Effector memory CD8-positive, alpha-beta T cell (primary cell): ENCODE measurements around the gene EEF1AKMT4.
"Not testable (repeated sequence)": the region's sequence is repeated elsewhere in the genome, so short reads cannot be mapped to it uniquely, and the experiment has no call there.

Experiments
- ATAC-seq: fragments of 150-1000 bp; cut with Tn5 transposase; replicated peaks from 2 replicates; pipeline ENCODE4 v1.10.0; 2021; ENCODE audit warnings: mild to moderate bottlenecking, moderate library complexity
- DNase-seq, 3 experiments: peaks; one replicate each; pipeline ENCODE4 v3.0.0; 2021
- H3K27ac Mint-ChIP-seq, 2 donors: one replicate each; pipeline ENCODE4 v1.8.0; 2022; ENCODE audit warnings: mild to moderate bottlenecking in 2 of 2, mixed read lengths in 2 of 2, moderate library complexity in 2 of 2
- H3K27me3 Mint-ChIP-seq, 2 donors: one replicate each; pipeline ENCODE4 v1.8.0; 2022; ENCODE audit warnings: mixed read lengths in 2 of 2
- H3K36me3 Mint-ChIP-seq: one replicate; pipeline ENCODE4 v1.8.0; 2022; ENCODE audit warnings: mild to moderate bottlenecking, moderate library complexity, mixed read lengths; ENCODE audit not compliant: insufficient read depth
- H3K4me1 Mint-ChIP-seq, 2 donors: one replicate each; pipeline ENCODE4 v1.8.0; 2022; ENCODE audit warnings: low read depth in 2 of 2, mixed read lengths in 2 of 2
- H3K4me3 Mint-ChIP-seq, 2 donors: one replicate each; pipeline ENCODE4 v1.8.0; 2022; ENCODE audit warnings: mild to moderate bottlenecking in 2 of 2, mixed read lengths in 2 of 2, moderate library complexity in 2 of 2
- H3K9me3 Mint-ChIP-seq, 2 donors: one replicate each; pipeline ENCODE4 v1.8.0; 2022; ENCODE audit warnings: mixed read lengths in 2 of 2

EEF1AKMT4 gene

DNA sequence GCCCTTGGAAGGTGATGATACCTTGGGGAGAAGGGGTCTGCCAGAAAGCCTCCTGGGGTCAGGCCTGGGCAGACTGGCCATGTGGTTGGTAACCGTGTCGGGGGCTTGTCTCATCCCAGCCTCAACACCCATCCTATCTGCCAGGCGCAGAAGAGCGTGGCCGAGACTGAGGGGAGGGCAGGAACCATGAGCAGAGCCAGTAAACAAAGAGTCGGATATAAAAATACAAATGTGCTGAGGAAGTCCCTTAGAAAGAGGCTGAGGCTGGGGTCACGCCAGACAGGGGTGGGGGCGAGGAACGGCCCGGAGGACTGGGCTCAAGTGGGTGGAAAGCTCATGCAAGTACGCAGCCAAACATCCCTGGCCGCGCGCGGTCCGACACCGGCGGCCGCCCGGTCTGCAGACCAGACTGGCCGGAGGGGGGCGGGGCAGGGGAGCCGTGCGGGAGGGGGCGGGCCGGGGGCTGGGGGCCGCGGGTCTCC lies 10.0 kb downstream of the EEF1AKMT4 start:
- peaks cover 12% of the 10 kb centered on the region for H3K36me3 Mint-ChIP-seq
- no peaks in the 10 kb centered on the region for H3K9me3 Mint-ChIP-seq
- H3K4me1 Mint-ChIP-seq, result peaks cover 20% of the 10 kb centered on the region in 2 donors
- DNase-seq (no peak), ATAC-seq (no peak)
- H3K27ac Mint-ChIP-seq, result no peak overlapping the region
- peak overlapping the region; percentile 63 to 80 for H3K4me3 Mint-ChIP-seq
- H3K27me3 Mint-ChIP-seq, result no peaks in the 10 kb centered on the region

- Mint-ChIP-seq H3K36me3 (peaks cover 12% of the 10 kb centered on the region), H3K4me1 (peaks cover 20% of the 10 kb centered on the region in 2 donors), H3K27me3 (no peaks in the 10 kb centered on the region), H3K9me3 (no peaks in the 10 kb centered on the region), H3K27ac (peak overlapping the region in 1 of 2 donors; percentile 51), H3K4me3 (peak overlapping the region; percentile 75)
- ATAC-seq, result peak; percentile 62
- DNase-seq, result peak; percentile 33 to 45 (median 44)
Measured at GRCh38 chr3:184259878-184260723, 10.6 kb downstream of the EEF1AKMT4 start.

DNA sequence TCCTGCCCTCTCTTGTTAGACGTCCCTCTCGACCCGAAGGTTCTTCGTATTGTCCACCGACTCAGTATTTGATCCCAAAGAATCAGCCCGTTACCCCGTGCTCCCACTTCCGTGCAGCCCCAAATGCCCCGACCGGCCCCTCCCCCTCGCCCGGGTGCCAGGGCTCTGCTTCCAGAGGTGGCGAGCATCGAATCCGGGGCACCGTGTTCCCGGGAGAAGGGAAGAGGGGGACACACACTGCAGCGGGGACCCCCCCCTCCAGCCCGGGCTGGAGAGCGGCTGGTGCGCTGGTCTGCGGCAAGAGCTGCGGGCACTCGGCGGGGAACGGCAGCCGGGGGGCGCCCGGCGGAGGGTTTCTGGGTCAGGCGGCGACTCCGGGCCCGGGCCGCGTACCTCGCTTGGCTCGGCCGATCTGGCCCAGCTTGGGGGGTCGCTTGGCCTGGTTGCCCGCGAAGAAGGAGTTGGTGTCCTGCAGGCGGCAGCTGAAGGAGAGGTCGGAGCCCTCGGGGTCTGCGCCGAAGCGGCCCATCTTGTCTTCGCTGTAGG lies 11.3 kb downstream of the EEF1AKMT4 start:
- no peaks in the 10 kb centered on the region for H3K9me3 Mint-ChIP-seq
- H3K27ac Mint-ChIP-seq, result peak overlapping the region in 1 of 2 donors; percentile 51
- no peaks in the 10 kb centered on the region for H3K27me3 Mint-ChIP-seq
- H3K4me1 Mint-ChIP-seq, result peaks cover 20% of the 10 kb centered on the region in 2 donors
- peaks cover 12% of the 10 kb centered on the region for H3K36me3 Mint-ChIP-seq
- no peak for ATAC-seq
- peak in 1 of 3 experiments; percentile 16 for DNase-seq
- H3K4me3 Mint-ChIP-seq, result peak overlapping the region; percentile 75

DNA sequence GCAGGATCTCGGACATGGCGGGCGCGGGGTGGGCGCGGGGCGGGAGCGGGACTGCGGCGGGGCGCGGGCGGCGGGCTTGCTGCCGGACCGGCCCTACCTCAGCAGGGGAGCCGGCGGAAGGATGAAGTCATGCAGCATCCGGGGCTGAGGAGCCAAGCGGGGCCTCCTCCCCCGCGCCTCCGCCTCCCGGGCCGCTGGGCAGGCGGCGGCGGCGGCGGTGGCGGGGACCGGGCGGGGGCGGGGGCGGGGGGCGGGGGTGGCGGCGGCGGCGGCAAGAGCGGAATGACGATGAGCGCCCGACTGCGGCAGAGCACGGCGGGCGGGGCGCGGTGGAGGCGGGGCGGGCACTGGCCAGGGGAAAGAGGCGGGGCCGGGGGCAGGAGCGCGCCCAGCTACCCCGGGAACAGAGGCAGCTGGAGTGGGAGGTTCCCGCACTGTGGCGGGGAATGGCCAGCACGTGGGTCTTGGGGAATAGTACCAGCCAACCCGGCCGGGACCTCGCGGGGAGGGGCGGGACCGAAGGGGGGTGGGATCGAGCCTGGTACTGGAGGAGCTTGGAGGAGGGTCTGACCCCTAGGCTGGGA lies 11.9 kb downstream of the EEF1AKMT4 start, which contains the start of gene CAMK2N2:
Gene CAMK2N2 (minus strand): TSS at position 284 of the 584 bp plus-strand sequence. CDS start 268 bp downstream, at position 16.
- Mint-ChIP-seq H3K27me3 (peaks cover 0 to 4% of the 10 kb centered on the region in 2 donors), H3K36me3 (peaks cover 11% of the 10 kb centered on the region), H3K9me3 (no peaks in the 10 kb centered on the region), H3K27ac (peak within 1 kb of the TSS; percentile 5 to 51), H3K4me3 (peak within 1 kb of the TSS; percentile 75), H3K4me1 (peaks cover 20% of the 10 kb centered on the region in 2 donors)
- DNase-seq, result peak; percentile 28 to 52 (median 36)
- ATAC-seq, result peak; percentile 67

- Mint-ChIP-seq H3K4me3 (peak overlapping the region; percentile 75), H3K4me1 (peaks cover 20% of the 10 kb centered on the region in 2 donors), H3K9me3 (no peaks in the 10 kb centered on the region), H3K27me3 (peaks cover 2 to 11% of the 10 kb centered on the region in 2 donors), H3K27ac (peak overlapping the region in 1 of 2 donors; percentile 5), H3K36me3 (peaks cover 7% of the 10 kb centered on the region)
- DNase-seq, result peak in 2 of 3 experiments; percentile 9 to 13
- peak; percentile 16 for ATAC-seq
Measured at GRCh38 chr3:184261854-184262763, 12.6 kb downstream of the EEF1AKMT4 start.

GRCh38 chr3:184262764-184263179 lies 13.3 kb downstream of the EEF1AKMT4 start:
- Mint-ChIP-seq H3K27me3 (peaks cover 9 to 17% of the 10 kb centered on the region in 2 donors), H3K36me3 (peaks cover 7% of the 10 kb centered on the region), H3K4me1 (peaks cover 20% of the 10 kb centered on the region in 2 donors), H3K27ac (no peak overlapping the region), H3K9me3 (no peaks in the 10 kb centered on the region), H3K4me3 (peak overlapping the region; percentile 57 to 75)
- ATAC-seq (no peak), DNase-seq (no peak)

- H3K4me1 Mint-ChIP-seq, H3K36me3 Mint-ChIP-seq, H3K27ac Mint-ChIP-seq, ATAC-seq, DNase-seq, H3K9me3 Mint-ChIP-seq, H3K4me3 Mint-ChIP-seq: not testable (repeated sequence)
- peaks cover 15 to 41% of the 10 kb centered on the region in 2 donors for H3K27me3 Mint-ChIP-seq
Measured at GRCh38 chr3:184267249-184267648, 17.8 kb downstream of the EEF1AKMT4 start.

DNA sequence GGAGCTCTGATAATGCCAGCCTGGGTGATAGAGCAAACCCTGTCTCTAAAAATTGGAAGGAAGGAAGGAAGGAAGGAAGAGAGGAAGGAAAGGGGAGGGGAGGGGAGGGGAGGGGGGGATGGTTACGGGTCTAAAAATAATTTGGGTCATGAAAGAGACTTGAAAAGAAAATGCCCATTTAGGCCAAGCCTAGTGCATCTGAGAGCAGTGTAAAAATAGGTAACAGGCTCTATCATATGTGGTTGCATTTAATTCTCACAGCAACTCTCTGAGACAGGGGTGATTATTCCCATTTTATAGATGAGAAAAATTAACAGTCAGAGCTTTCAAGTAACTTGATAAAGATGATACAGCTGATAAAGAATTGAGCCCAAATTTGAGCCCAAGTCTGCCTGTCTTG lies 22.8 kb downstream of the EEF1AKMT4 start:
- H3K9me3 Mint-ChIP-seq, result no peaks in the 10 kb centered on the region
- DNase-seq (no peak), ATAC-seq (no peak)
- peaks cover 37 to 66% of the 10 kb centered on the region in 2 donors for H3K27me3 Mint-ChIP-seq
- H3K4me1 Mint-ChIP-seq, result peaks cover 0 to 5% of the 10 kb centered on the region in 2 donors
- H3K36me3 Mint-ChIP-seq, result peaks cover 2% of the 10 kb centered on the region
- H3K4me3 Mint-ChIP-seq, result no peak overlapping the region
- no peak overlapping the region for H3K27ac Mint-ChIP-seq

DNA sequence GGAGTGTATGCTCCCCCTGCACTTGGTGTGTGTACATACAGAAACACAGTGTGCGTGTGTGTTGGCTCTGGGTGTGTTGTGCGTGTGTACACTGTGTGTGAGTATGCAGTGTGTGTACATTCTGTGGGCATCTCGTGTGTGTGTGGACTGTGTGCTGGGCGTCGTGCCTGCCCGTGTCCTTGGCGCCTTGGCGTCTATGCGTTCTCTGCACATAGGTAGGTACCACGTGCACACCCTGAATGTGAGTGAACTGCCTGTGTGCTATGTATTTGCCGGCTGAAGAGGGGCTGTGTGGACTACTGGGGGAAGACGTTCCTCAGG lies 25.9 kb downstream of the EEF1AKMT4 start:
- no peak overlapping the region for H3K4me3 Mint-ChIP-seq
- H3K36me3 Mint-ChIP-seq, result peaks cover 2% of the 10 kb centered on the region
- H3K9me3 Mint-ChIP-seq, result no peaks in the 10 kb centered on the region
- no peak overlapping the region for H3K27ac Mint-ChIP-seq
- peaks cover 0 to 5% of the 10 kb centered on the region in 2 donors for H3K4me1 Mint-ChIP-seq
- no peak for ATAC-seq
- no peak for DNase-seq
- H3K27me3 Mint-ChIP-seq, result peaks cover 47 to 72% of the 10 kb centered on the region in 2 donors

GRCh38 chr3:184275961-184276910 lies 26.8 kb downstream of the EEF1AKMT4 start, which contains the start of gene ECE2:
TSS of gene ECE2 (plus strand) at chr3:184276022. CDS start at chr3:184276154, 132 bp downstream.
- H3K27me3 Mint-ChIP-seq, result peaks cover 47 to 68% of the 10 kb centered on the region in 2 donors
- DNase-seq (no peak), ATAC-seq (no peak)
- peaks cover 2% of the 10 kb centered on the region for H3K36me3 Mint-ChIP-seq
- no peak within 1 kb of the TSS for H3K27ac Mint-ChIP-seq
- H3K4me1 Mint-ChIP-seq, result peaks cover 0 to 5% of the 10 kb centered on the region in 2 donors
- no peak within 1 kb of the TSS for H3K4me3 Mint-ChIP-seq
- no peaks in the 10 kb centered on the region for H3K9me3 Mint-ChIP-seq

- Mint-ChIP-seq H3K4me1 (peaks cover 0 to 5% of the 10 kb centered on the region in 2 donors), H3K4me3 (no peak overlapping the region), H3K27me3 (peaks cover 47 to 68% of the 10 kb centered on the region in 2 donors), H3K36me3 (peaks cover 2% of the 10 kb centered on the region), H3K27ac (no peak overlapping the region), H3K9me3 (no peaks in the 10 kb centered on the region)
- ATAC-seq (no peak), DNase-seq (no peak)
Measured at GRCh38 chr3:184277366-184277765, 27.9 kb downstream of the EEF1AKMT4 start.

- Mint-ChIP-seq H3K9me3 (no peaks in the 10 kb centered on the region), H3K4me1 (no peaks in the 10 kb centered on the region), H3K4me3 (no peak overlapping the region), H3K27ac (no peak overlapping the region), H3K27me3 (peaks cover 33 to 56% of the 10 kb centered on the region in 2 donors), H3K36me3 (no peaks in the 10 kb centered on the region)
- ATAC-seq (no peak), DNase-seq (no peak)
Measured at GRCh38 chr3:184282941-184283340, 33.5 kb downstream of the EEF1AKMT4 start.
